GM21526 (cell line): Measurements from ENCODE around the gene METTL26.

Experiments
- ATAC-seq: cut with Tn5 transposase; IDR thresholded peaks from one replicate; pipeline ENCODE4 v1.9.1; 2021; ENCODE audit warnings: moderate library complexity; ENCODE audit not compliant: unreplicated experiment, low FRiP score

Gene METTL26

GRCh38 chr16:636206-637080 lies at the start of gene METTL26:
Gene METTL26 (minus strand): TSS chr16:636305. CDS start chr16:636290, 15 bp downstream.
- ATAC-seq = peak; percentile 52

GRCh38 chr16:684961-685696 lies 49.0 kb upstream of the METTL26 start:
- no peak for ATAC-seq

GRCh38 chr16:684071-684794 lies 48.1 kb upstream of the METTL26 start, which contains the start of gene JMJD8:
Gene JMJD8 (minus strand): TSS chr16:684334. CDS start chr16:684319, 15 bp downstream.
- peak; percentile 49 for ATAC-seq

GRCh38 chr16:683396-684070 lies 47.4 kb upstream of the METTL26 start:
- ATAC-seq = no peak

GRCh38 chr16:682493-683395 lies 46.6 kb upstream of the METTL26 start:
- ATAC-seq = no peak

- ATAC-seq = no peak
These were observed 45.8 kb upstream of the METTL26 start for GRCh38 chr16:681746-682427.

GRCh38 chr16:680967-681745 lies 45.1 kb upstream of the METTL26 start:
- ATAC-seq = no peak

- no peak for ATAC-seq
These were observed 44.5 kb upstream of the METTL26 start for GRCh38 chr16:680625-680945.

- ATAC-seq = no peak
These were observed 43.9 kb upstream of the METTL26 start, which contains the start of gene STUB1 for GRCh38 chr16:679814-680624. Gene STUB1 (plus strand): TSS chr16:680410. CDS start chr16:680526, 116 bp downstream.

GRCh38 chr16:678858-679813 lies 43.0 kb upstream of the METTL26 start:
- no peak for ATAC-seq

- no peak for ATAC-seq
These were observed 42.2 kb upstream of the METTL26 start for GRCh38 chr16:678209-678857.

- no peak for ATAC-seq
These were observed 41.4 kb upstream of the METTL26 start for GRCh38 chr16:677316-678190.

GRCh38 chr16:676913-677312 lies 40.8 kb upstream of the METTL26 start:
- ATAC-seq = no peak

GRCh38 chr16:676565-676902 lies 40.4 kb upstream of the METTL26 start:
- no peak for ATAC-seq
